ENCODE results near the gene IL34.
A peak's percentile ranks its signal among the peaks of the same experiment; 100 is the strongest.

IL34 gene

GRCh38 chr16:70689035-70689969 is 42.9 kb downstream of the IL34 start:
- no peak for DNase-seq

- DNase-seq: no peak
Measured at GRCh38 chr16:70689970-70690891, 43.9 kb downstream of the IL34 start.

GRCh38 chr16:70691223-70692129 is 45.1 kb downstream of the IL34 start:
- peak; percentile 98 for DNase-seq

- peak; percentile 23 for DNase-seq
Measured at GRCh38 chr16:70692130-70692872, 45.9 kb downstream of the IL34 start.

GRCh38 chr16:70692873-70693671 is 46.7 kb downstream of the IL34 start:
- DNase-seq: peak; percentile 47

- peak; percentile 91 for DNase-seq
Measured at GRCh38 chr16:70694088-70694867, 47.9 kb downstream of the IL34 start.

- DNase-seq: no peak
Measured at GRCh38 chr16:70694868-70695218, 48.5 kb downstream of the IL34 start.

GRCh38 chr16:70695331-70696070 is 49.1 kb downstream of the IL34 start:
- DNase-seq: peak; percentile 27

- DNase-seq: no peak
Measured at GRCh38 chr16:70696355-70696754, 50.0 kb downstream of the IL34 start.

- DNase-seq: no peak
Measured at GRCh38 chr16:70696952-70697593, 50.7 kb downstream of the IL34 start.

- peak; percentile 37 for DNase-seq
Measured at GRCh38 chr16:70697594-70698170, 51.3 kb downstream of the IL34 start.

GRCh38 chr16:70698901-70699300 is 52.5 kb downstream of the IL34 start:
- no peak for DNase-seq

- no peak for DNase-seq
Measured at GRCh38 chr16:70699696-70700095, 53.3 kb downstream of the IL34 start.

- DNase-seq: no peak
Measured at GRCh38 chr16:70700101-70701020, 54.0 kb downstream of the IL34 start.

GRCh38 chr16:70701036-70701435 is 54.7 kb downstream of the IL34 start:
- no peak for DNase-seq

GRCh38 chr16:70701596-70701995 is 55.2 kb downstream of the IL34 start:
- DNase-seq: no peak

GRCh38 chr16:70701998-70702397 is 55.6 kb downstream of the IL34 start:
- DNase-seq: no peak

All from fibroblast of skin of abdomen (primary cell).